Activated CD8-positive, alpha-beta T cell treated with anti-CD3 and anti-CD28 coated beads, Interleukin-2, amount 10 ng/mL, durations not matched to agents 7 days and 5 days (primary cell): Measurements from ENCODE around the gene TMEFF2. TPM values are rescaled to one million over a fixed set of nuclear protein-coding genes. Genes with fewer than 3 reads are reported as not detected.

Source experiments
- ATAC-seq: fragments of 150-1000 bp; cut with Tn5 transposase; one replicate; pipeline ENCODE4 v1.10.0; 2021; ENCODE audit warnings: moderate library complexity
- CTCF ChIA-PET: fragments of 350-600 bp; sonication (Branson Sonifier 250); formaldehyde crosslinking; loops from one replicate; lab custom pipeline; 2021; ENCODE audit warnings: antibody characterized with exemption; lab: Charles Lee
- POLR2A ChIA-PET: fragments of 350-600 bp; sonication (Branson Sonifier 250); formaldehyde crosslinking; loops from one replicate; lab custom pipeline; 2021; ENCODE audit warnings: antibody characterized with exemption; lab: Charles Lee
- DNase-seq: peaks from one replicate; pipeline ENCODE4 v3.0.0-alpha.2; 2020
- H3K27ac Mint-ChIP-seq: one replicate; pipeline ENCODE4 v1.8.0; 2021; ENCODE audit warnings: mild to moderate bottlenecking, mixed read lengths
- H3K27me3 Mint-ChIP-seq: one replicate; pipeline ENCODE4 v1.8.0; 2021; ENCODE audit warnings: low read depth, mixed read lengths
- H3K36me3 Mint-ChIP-seq: one replicate; pipeline ENCODE4 v1.8.0; 2021; ENCODE audit warnings: low read depth, mixed read lengths
- H3K4me1 Mint-ChIP-seq: one replicate; pipeline ENCODE4 v1.8.0; 2021; ENCODE audit warnings: low read depth, mixed read lengths
- H3K4me3 Mint-ChIP-seq: one replicate; pipeline ENCODE4 v1.8.0; 2021; ENCODE audit warnings: mild to moderate bottlenecking, mixed read lengths
- H3K9me3 Mint-ChIP-seq: one replicate; pipeline ENCODE4 v1.8.0; 2022; ENCODE audit warnings: mixed read lengths; ENCODE audit not compliant: insufficient read depth
- total RNA-seq, 2 experiments: library from RNA; stranded (reverse); gene quantifications; one replicate each; pipeline ENCODE4 v1.2.3, GENCODE V29; 2021

TMEFF2 gene
- total RNA-seq, 2 experiments from 2014 or later: not detected

GRCh38 chr2:192202373-192202772 lies 7.6 kb upstream of the TMEFF2 start:
- CTCF ChIA-PET: no interaction called here
- H3K4me3 Mint-ChIP-seq: no peak overlapping the region
- ATAC-seq: no peak

GRCh38 chr2:192201116-192201515 lies 6.4 kb upstream of the TMEFF2 start:
- ATAC-seq (no peak), DNase-seq (no peak)
- H3K36me3 Mint-ChIP-seq: no peaks in the 10 kb centered on the region
- H3K27ac Mint-ChIP-seq: no peak overlapping the region
- POLR2A ChIA-PET: no interaction called here
- no peak overlapping the region for H3K4me3 Mint-ChIP-seq
- H3K9me3 Mint-ChIP-seq: no peaks in the 10 kb centered on the region
- H3K27me3 Mint-ChIP-seq: peaks cover 16% of the 10 kb centered on the region
- H3K4me1 Mint-ChIP-seq: peaks cover 8% of the 10 kb centered on the region
- CTCF ChIA-PET: no interaction called here

More at GRCh38 chr2:192202373-192202772, 7.6 kb upstream of the TMEFF2 start:
- POLR2A ChIA-PET: no interaction called here
- no peak for DNase-seq
- Mint-ChIP-seq H3K27ac (no peak overlapping the region), H3K36me3 (no peaks in the 10 kb centered on the region), H3K27me3 (peaks cover 7% of the 10 kb centered on the region), H3K9me3 (no peaks in the 10 kb centered on the region), H3K4me1 (no peaks in the 10 kb centered on the region)

GRCh38 chr2:192197357-192197756 lies 2.6 kb upstream of the TMEFF2 start:
- H3K27ac Mint-ChIP-seq: no peak overlapping the region
- no peak for ATAC-seq
- POLR2A ChIA-PET: no interaction called here
- H3K36me3 Mint-ChIP-seq: no peaks in the 10 kb centered on the region
- peaks cover 51% of the 10 kb centered on the region for H3K27me3 Mint-ChIP-seq
- no peak for DNase-seq
- H3K4me3 Mint-ChIP-seq: no peak overlapping the region
- CTCF ChIA-PET: no interaction called here
- H3K4me1 Mint-ChIP-seq: peaks cover 30% of the 10 kb centered on the region
- no peaks in the 10 kb centered on the region for H3K9me3 Mint-ChIP-seq

GRCh38 chr2:192196421-192197194 lies 1.9 kb upstream of the TMEFF2 start:
- peaks cover 30% of the 10 kb centered on the region for H3K4me1 Mint-ChIP-seq
- DNase-seq (no peak), ATAC-seq (no peak)
- no peak overlapping the region for H3K4me3 Mint-ChIP-seq
- H3K27ac Mint-ChIP-seq: no peak overlapping the region
- no peaks in the 10 kb centered on the region for H3K36me3 Mint-ChIP-seq
- CTCF ChIA-PET: no interaction called here
- H3K9me3 Mint-ChIP-seq: no peaks in the 10 kb centered on the region
- POLR2A ChIA-PET: no interaction called here
- H3K27me3 Mint-ChIP-seq: peaks cover 57% of the 10 kb centered on the region

GRCh38 chr2:192195548-192196418 lies 1.1 kb upstream of the TMEFF2 start:
- DNase-seq (peak; percentile 21), ATAC-seq (peak; percentile 34)
- ChIA-PET CTCF (interaction anchor here (1.0 to 1.2 kb wide), 2 partner anchors 11 to 33 kb away, joined by 3 to 4 read pairs; no protein-coding TSS in a partner anchor), POLR2A (no interaction called here)
- H3K27me3 Mint-ChIP-seq: peaks cover 59% of the 10 kb centered on the region
- no peak overlapping the region for H3K27ac Mint-ChIP-seq
- H3K36me3 Mint-ChIP-seq: no peaks in the 10 kb centered on the region
- H3K4me3 Mint-ChIP-seq: peak overlapping the region; percentile 70
- H3K4me1 Mint-ChIP-seq: peaks cover 30% of the 10 kb centered on the region
- no peaks in the 10 kb centered on the region for H3K9me3 Mint-ChIP-seq

- Mint-ChIP-seq H3K4me3 (peak overlapping the region; percentile 70), H3K36me3 (no peaks in the 10 kb centered on the region), H3K9me3 (no peaks in the 10 kb centered on the region), H3K4me1 (peaks cover 30% of the 10 kb centered on the region), H3K27me3 (peaks cover 62% of the 10 kb centered on the region), H3K27ac (no peak overlapping the region)
- ATAC-seq (peak; percentile 50), DNase-seq (peak; percentile 26)
- CTCF ChIA-PET: interaction anchor here (0.7 to 1.2 kb wide), 3 partner anchors 12 to 32 kb away, joined by 3 to 4 read pairs (median 3); no protein-coding TSS in a partner anchor
- POLR2A ChIA-PET: no interaction called here
Observed at GRCh38 chr2:192194265-192194865, 368 bp downstream of the TMEFF2 start.

GRCh38 chr2:192190474-192190873 lies 4.3 kb downstream of the TMEFF2 start:
- Mint-ChIP-seq H3K36me3 (no peaks in the 10 kb centered on the region), H3K27me3 (peaks cover 49% of the 10 kb centered on the region), H3K4me3 (no peak overlapping the region), H3K27ac (no peak overlapping the region), H3K4me1 (peaks cover 16% of the 10 kb centered on the region), H3K9me3 (no peaks in the 10 kb centered on the region)
- CTCF ChIA-PET: no interaction called here
- POLR2A ChIA-PET: no interaction called here
- DNase-seq (no peak), ATAC-seq (no peak)

- CTCF ChIA-PET: interaction anchor here (1.1 kb wide), 1 partner anchor 25 kb away, joined by 4 read pairs; no protein-coding TSS in a partner anchor
- no peak overlapping the region for H3K4me3 Mint-ChIP-seq
- H3K36me3 Mint-ChIP-seq: no peaks in the 10 kb centered on the region
- ATAC-seq (no peak), DNase-seq (no peak)
- H3K27ac Mint-ChIP-seq: no peak overlapping the region
- H3K4me1 Mint-ChIP-seq: no peaks in the 10 kb centered on the region
- H3K9me3 Mint-ChIP-seq: no peaks in the 10 kb centered on the region
- POLR2A ChIA-PET: no interaction called here
- H3K27me3 Mint-ChIP-seq: peaks cover 26% of the 10 kb centered on the region
Observed at GRCh38 chr2:192186806-192187205, 7.9 kb downstream of the TMEFF2 start.

GRCh38 chr2:192184349-192184748 lies 10.4 kb downstream of the TMEFF2 start:
- ChIA-PET CTCF (interaction anchor here (0.6 kb wide), 1 partner anchor 21 kb away, joined by 3 read pairs; no protein-coding TSS in a partner anchor), POLR2A (no interaction called here)
- H3K36me3 Mint-ChIP-seq: no peaks in the 10 kb centered on the region
- ATAC-seq: no peak
- no peak overlapping the region for H3K4me3 Mint-ChIP-seq
- H3K27ac Mint-ChIP-seq: no peak overlapping the region
- H3K9me3 Mint-ChIP-seq: no peaks in the 10 kb centered on the region
- no peak for DNase-seq
- peaks cover 17% of the 10 kb centered on the region for H3K27me3 Mint-ChIP-seq
- H3K4me1 Mint-ChIP-seq: no peaks in the 10 kb centered on the region

- H3K9me3 Mint-ChIP-seq: no peaks in the 10 kb centered on the region
- H3K4me3 Mint-ChIP-seq: no peak overlapping the region
- H3K27me3 Mint-ChIP-seq: peaks cover 16% of the 10 kb centered on the region
- DNase-seq (no peak), ATAC-seq (no peak)
- CTCF ChIA-PET: no interaction called here
- POLR2A ChIA-PET: no interaction called here
- no peak overlapping the region for H3K27ac Mint-ChIP-seq
- H3K36me3 Mint-ChIP-seq: no peaks in the 10 kb centered on the region
- no peaks in the 10 kb centered on the region for H3K4me1 Mint-ChIP-seq
Observed at GRCh38 chr2:192183296-192183695, 11.4 kb downstream of the TMEFF2 start.

- Mint-ChIP-seq H3K27ac (no peak overlapping the region), H3K9me3 (no peaks in the 10 kb centered on the region), H3K4me1 (peaks cover under 1% of the 10 kb centered on the region), H3K4me3 (no peak overlapping the region), H3K27me3 (peaks cover 24% of the 10 kb centered on the region), H3K36me3 (no peaks in the 10 kb centered on the region)
- ATAC-seq (no peak), DNase-seq (no peak)
- ChIA-PET POLR2A (no interaction called here), CTCF (no interaction called here)
Observed at GRCh38 chr2:192166946-192167345, 27.8 kb downstream of the TMEFF2 start.
